Adrenal gland (tissue), 5 donors: ENCODE results near the gene TNMD.

Source experiments
- POLR2A ChIP-seq, 2 donors: fragments of 450-650 bp; IDR thresholded peaks; one replicate each; pipeline ENCODE4 v1.6.1; 2017; ENCODE audit warnings: antibody characterized with exemption in 2 of 2, mild to moderate bottlenecking in 2 of 2, moderate library complexity in 1 of 2
- TF ChIP-seq, protein P1 (sequence below), 6 experiments: fragments of 450-650 bp in 4 of 6; fragments of 200-600 bp in 2 of 6; sonication (generic) in 1 of 6; IDR thresholded peaks; 1 replicate in 5 of 6; 2 replicates in 1 of 6; pipeline versions ENCODE4 v1.5.1 to v1.8.0; 2016 to 2021; ENCODE audit warnings: antibody characterized with exemption in 6 of 6, mild to moderate bottlenecking in 2 of 6, moderate library complexity in 1 of 6
- donor health status: DM: no; HTN: no; CAD: no.

DNA sequence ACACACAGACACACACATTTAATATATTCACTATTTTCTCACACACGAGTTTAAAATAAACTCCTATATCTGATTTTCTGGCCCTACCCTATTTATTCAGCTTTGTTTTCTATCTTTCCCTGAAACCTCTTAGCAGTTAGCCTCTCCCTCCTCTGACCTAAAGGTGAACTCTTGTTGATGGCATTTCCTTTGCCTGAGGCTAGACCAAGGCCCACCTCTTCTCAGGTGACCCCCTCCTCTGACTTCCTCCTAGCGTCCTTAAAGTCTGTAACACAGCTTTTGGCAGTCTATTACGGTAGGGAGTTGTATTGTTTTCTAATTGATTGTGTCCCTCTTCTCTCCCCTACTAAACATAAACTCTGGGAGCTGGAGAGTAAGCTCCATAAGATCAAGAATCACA lies 57.6 kb downstream of the TNMD start:
- TF ChIP-seq POLR2A (IDR thresholded peaks at IDR 0.05): no peak
- TF ChIP-seq, protein P1, sequence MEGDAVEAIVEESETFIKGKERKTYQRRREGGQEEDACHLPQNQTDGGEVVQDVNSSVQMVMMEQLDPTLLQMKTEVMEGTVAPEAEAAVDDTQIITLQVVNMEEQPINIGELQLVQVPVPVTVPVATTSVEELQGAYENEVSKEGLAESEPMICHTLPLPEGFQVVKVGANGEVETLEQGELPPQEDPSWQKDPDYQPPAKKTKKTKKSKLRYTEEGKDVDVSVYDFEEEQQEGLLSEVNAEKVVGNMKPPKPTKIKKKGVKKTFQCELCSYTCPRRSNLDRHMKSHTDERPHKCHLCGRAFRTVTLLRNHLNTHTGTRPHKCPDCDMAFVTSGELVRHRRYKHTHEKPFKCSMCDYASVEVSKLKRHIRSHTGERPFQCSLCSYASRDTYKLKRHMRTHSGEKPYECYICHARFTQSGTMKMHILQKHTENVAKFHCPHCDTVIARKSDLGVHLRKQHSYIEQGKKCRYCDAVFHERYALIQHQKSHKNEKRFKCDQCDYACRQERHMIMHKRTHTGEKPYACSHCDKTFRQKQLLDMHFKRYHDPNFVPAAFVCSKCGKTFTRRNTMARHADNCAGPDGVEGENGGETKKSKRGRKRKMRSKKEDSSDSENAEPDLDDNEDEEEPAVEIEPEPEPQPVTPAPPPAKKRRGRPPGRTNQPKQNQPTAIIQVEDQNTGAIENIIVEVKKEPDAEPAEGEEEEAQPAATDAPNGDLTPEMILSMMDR (IDR thresholded peaks at IDR 0.05): no peak
